Thymus (tissue), 11 donors: ENCODE measurements around the gene RETREG1. TPM values are rescaled to one million over a fixed set of nuclear protein-coding genes. Genes with fewer than 3 reads are reported as not detected.
"Not testable (repeated sequence)": the region's sequence is repeated elsewhere in the genome, so short reads cannot be mapped to it uniquely, and the experiment has no call there.

Experiments
- DNase-seq, 9 donors: peaks; one replicate each; pipeline ENCODE4 v3.0.0-alpha.2; 2013; ENCODE audit warnings: low spot score in 9 of 9, low read depth in 6 of 9, missing footprints in 1 of 9
- H3K27ac ChIP-seq, 2 donors: one replicate each; pipeline ENCODE4 v1.5.1; 2013; ENCODE audit warnings: control low read depth in 1 of 2, low read depth in 1 of 2, low read length in 1 of 2, mild to moderate bottlenecking in 1 of 2, moderate library complexity in 1 of 2
- H3K27me3 ChIP-seq, 2 donors: one replicate each; pipeline ENCODE4 v1.5.1; 2013; ENCODE audit warnings: low read length in 1 of 2; ENCODE audit not compliant: control insufficient read depth in 2 of 2, insufficient read depth in 1 of 2
- H3K36me3 ChIP-seq, 2 donors: one replicate each; pipeline ENCODE4 v1.5.1; 2013; ENCODE audit warnings: low read length in 1 of 2, mild to moderate bottlenecking in 1 of 2, moderate library complexity in 1 of 2; ENCODE audit not compliant: control insufficient read depth in 2 of 2, insufficient read depth in 2 of 2
- H3K4me1 ChIP-seq, 2 donors: one replicate each; pipeline ENCODE4 v1.5.1; 2013; ENCODE audit warnings: low read length in 2 of 2; ENCODE audit not compliant: control insufficient read depth in 2 of 2, insufficient read depth in 2 of 2
- H3K4me3 ChIP-seq, 2 donors: one replicate each; pipeline ENCODE4 v1.5.1; 2013; ENCODE audit warnings: low read length in 2 of 2, control low read depth in 1 of 2, mild to moderate bottlenecking in 1 of 2
- H3K9me3 ChIP-seq, 2 donors: one replicate each; pipeline ENCODE4 v1.5.1; 2013; ENCODE audit warnings: low read length in 1 of 2, mild to moderate bottlenecking in 1 of 2; ENCODE audit not compliant: control insufficient read depth in 2 of 2, insufficient read depth in 1 of 2
- WGBS: extraction: QIAGEN DNeasy Blood & Tissue Kit; methylation state at CpG from one replicate; pipeline ENCODE4 v1.1.7; 2013; 5-methylcytosine and 5-hydroxymethylcytosine counted together
- polyA plus RNA-seq: library from polyadenylated mRNA; stranded (reverse); fragments of 200-250 nt; gene quantifications from one replicate; pipeline ENCODE4 v1.2.3, GENCODE V29; 2013
- total RNA-seq: library from RNA; stranded (reverse); fragments of 120-200 nt; gene quantifications from one replicate; pipeline ENCODE4 v1.2.4, GENCODE V29; 2013
- donor health status: healthy.

RETREG1 gene
- total and polyA plus RNA-seq, 2 donors: 34.1 to 37.7 TPM

DNA sequence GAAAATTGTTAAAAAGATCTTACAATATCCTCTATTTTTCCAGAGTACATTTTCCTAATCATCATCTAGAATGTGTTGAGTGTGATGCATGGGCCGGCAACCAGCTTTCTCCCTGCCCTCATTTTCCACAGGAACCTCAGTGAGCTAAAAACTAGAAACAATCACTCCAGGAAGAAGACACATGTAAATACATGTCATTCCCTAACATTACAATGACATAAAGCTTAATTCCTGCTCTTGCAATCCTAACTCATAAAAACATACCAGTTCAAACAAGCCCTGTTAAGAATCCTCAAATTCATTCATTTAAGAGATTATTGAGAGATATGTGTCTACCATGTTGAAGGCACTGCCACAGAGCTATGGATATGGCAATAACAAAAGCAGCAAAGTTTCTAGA is 132.7 kb downstream of the RETREG1 start:
- WGBS: 90% methylated on average over 1 of the region's 1 CpG
- no peak overlapping the region for H3K27ac ChIP-seq
- no peaks in the 10 kb centered on the region for H3K36me3 ChIP-seq
- H3K4me3 ChIP-seq: no peak overlapping the region
- DNase-seq: no peak
- H3K9me3 ChIP-seq: no peaks in the 10 kb centered on the region
- no peaks in the 10 kb centered on the region for H3K4me1 ChIP-seq
- no peaks in the 10 kb centered on the region for H3K27me3 ChIP-seq

DNA sequence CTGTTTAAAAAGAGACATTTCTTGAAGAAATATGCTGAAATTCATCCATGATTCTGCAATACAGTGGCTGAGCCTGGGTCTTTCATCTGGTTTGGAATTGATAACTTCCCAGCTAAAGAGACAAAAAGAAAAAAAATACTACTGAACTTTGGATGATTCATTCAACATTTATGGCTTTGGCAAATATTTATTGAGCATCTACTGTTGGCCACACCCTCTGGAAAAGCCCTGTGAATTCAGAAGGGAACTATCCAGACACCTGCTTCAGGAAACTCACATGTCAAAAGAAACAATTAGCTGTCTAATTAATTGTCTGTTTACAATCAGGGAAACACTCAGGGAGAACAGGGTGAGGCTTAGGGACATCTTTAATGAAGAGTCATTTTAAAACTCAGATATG is 133.4 kb downstream of the RETREG1 start:
- no peaks in the 10 kb centered on the region for H3K4me1 ChIP-seq
- no peaks in the 10 kb centered on the region for H3K36me3 ChIP-seq
- H3K27me3 ChIP-seq: no peaks in the 10 kb centered on the region
- H3K9me3 ChIP-seq: no peaks in the 10 kb centered on the region
- no peak overlapping the region for H3K4me3 ChIP-seq
- no peak overlapping the region for H3K27ac ChIP-seq
- no peak for DNase-seq

DNA sequence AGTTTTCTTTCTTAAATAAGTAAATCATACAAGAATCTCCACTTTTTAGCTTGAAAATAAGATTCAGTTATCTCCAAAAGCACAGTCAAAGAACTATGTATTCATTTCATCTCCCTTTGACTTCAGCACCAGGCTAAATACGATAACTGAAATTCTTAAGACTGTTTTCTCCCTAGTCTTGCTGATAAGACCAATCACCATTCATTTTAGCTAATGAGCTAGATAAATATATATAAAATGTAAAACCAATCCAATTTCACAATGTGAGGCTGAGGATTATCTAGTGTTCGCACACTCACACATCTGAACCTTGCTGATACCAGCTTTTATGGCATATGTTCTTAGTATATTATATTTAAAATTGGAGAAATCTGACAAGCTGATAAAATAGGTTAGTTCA is 133.9 kb downstream of the RETREG1 start:
- WGBS: 96% methylated on average over 2 of the region's 2 CpGs
- H3K9me3 ChIP-seq: no peaks in the 10 kb centered on the region
- H3K36me3 ChIP-seq: no peaks in the 10 kb centered on the region
- H3K27ac ChIP-seq: no peak overlapping the region
- no peak overlapping the region for H3K4me3 ChIP-seq
- DNase-seq: no peak
- H3K4me1 ChIP-seq: no peaks in the 10 kb centered on the region
- no peaks in the 10 kb centered on the region for H3K27me3 ChIP-seq

DNA sequence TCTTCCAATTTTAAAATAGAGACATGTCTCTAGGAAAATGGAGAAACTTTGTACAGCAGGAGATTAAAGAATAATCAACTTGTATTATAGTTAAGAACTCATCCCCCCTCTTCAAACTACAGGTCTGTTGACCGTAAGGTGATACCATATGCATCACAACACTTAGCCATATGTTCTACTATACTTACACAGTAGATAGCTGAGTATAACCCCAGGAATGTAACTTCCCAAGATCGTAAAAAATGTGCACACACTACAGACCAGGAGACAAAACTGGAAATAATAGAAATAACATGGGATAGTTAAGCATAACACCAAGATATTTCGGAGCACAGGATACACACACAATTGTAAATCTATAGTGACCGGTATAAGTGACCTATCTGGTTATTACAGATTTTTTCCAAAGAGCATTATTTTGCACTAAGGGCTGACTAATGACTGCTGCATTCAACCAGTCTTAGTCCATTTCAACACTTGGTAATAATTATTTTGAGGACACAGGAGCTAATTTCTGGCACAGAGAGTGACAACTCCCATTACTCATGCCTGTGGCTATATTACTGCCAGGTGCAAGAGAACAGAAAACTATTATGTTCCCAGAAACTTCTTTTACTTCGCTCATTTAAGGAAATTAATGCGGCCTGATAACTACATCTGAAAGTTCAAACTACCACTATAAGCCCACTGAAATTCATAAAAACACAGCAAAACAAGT is 135.8 kb downstream of the RETREG1 start:
- Histone ChIP-seq H3K4me1 (no peaks in the 10 kb centered on the region), H3K27ac (no peak overlapping the region), H3K27me3 (no peaks in the 10 kb centered on the region), H3K36me3 (no peaks in the 10 kb centered on the region), H3K9me3 (no peaks in the 10 kb centered on the region), H3K4me3 (no peak overlapping the region)
- DNase-seq: no peak
- 97% methylated on average over 6 of the region's 6 CpGs for WGBS

DNA sequence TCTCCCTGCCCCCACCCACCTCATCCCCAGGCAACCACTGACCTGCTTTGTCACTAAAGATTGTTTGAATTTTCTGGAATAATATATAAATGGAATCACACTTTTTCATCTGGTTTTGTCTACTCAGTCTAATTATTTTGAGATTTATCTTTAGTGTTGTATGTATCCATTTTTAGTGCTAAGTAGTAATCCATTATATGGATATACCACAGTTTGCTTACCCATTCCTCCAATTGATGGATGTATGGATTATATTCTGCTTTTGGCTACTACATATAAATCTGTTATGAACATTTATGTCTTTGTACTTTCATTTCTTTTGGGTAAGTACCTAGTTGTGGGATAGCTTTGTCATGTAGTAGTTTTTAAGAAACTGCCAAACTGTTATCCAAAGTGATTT is 136.7 kb downstream of the RETREG1 start:
- Histone ChIP-seq H3K4me1 (no peaks in the 10 kb centered on the region), H3K27me3 (no peaks in the 10 kb centered on the region), H3K36me3 (no peaks in the 10 kb centered on the region), H3K27ac (no peak overlapping the region), H3K9me3 (no peaks in the 10 kb centered on the region), H3K4me3 (no peak overlapping the region)
- DNase-seq: no peak

DNA sequence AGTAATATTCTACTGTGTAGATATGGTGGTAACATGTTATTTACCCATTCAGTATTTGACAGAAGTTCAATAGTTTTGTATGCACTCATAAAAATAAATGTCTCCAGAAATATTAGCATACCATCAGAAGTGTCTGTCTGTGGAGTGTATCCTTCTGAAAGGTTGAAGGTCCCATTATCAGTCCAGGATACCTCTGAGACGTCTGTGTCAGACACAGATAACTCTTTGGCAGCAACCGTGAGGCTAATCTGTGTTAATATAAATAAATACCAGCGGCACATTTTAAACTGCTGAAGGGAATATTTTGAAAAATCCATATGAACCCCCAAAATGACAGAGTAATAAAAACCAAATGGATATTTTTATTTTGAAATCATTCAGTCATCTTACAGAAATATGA is 139.3 kb downstream of the RETREG1 start:
- H3K4me1 ChIP-seq: no peaks in the 10 kb centered on the region

DNA sequence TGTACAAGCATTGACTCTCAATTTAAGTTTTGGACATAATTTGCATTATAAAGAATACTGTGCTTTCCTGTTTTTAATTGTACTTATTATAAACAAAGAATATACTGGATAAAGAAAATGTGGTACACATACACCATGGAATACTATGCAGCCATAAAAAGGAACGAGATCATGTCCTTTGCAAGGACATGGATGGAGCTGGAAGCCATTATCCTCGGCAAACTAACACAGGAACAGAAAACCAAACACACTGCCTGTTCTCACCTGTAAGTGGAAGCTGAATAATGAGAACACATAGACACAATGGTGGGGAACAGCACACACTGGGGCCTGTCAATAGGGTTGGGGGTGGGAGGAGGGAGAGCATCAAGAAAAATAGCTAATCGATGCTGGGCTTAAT is 140.4 kb downstream of the RETREG1 start:
- H3K4me1 ChIP-seq, H3K27ac ChIP-seq, H3K9me3 ChIP-seq, H3K36me3 ChIP-seq, H3K4me3 ChIP-seq, DNase-seq, H3K27me3 ChIP-seq: not testable (repeated sequence)
- 96% methylated on average over 3 of the region's 3 CpGs for whole genome bisulfite sequencing

More for the DNA sequence above, 139.3 kb downstream of the RETREG1 start:
- Histone ChIP-seq H3K27ac (no peak overlapping the region), H3K36me3 (peaks cover 0 to 7% of the 10 kb centered on the region in 2 donors), H3K27me3 (no peaks in the 10 kb centered on the region), H3K9me3 (no peaks in the 10 kb centered on the region), H3K4me3 (no peak overlapping the region)
- DNase-seq: no peak
- WGBS: 96% methylated on average over 3 of the region's 3 CpGs

DNA sequence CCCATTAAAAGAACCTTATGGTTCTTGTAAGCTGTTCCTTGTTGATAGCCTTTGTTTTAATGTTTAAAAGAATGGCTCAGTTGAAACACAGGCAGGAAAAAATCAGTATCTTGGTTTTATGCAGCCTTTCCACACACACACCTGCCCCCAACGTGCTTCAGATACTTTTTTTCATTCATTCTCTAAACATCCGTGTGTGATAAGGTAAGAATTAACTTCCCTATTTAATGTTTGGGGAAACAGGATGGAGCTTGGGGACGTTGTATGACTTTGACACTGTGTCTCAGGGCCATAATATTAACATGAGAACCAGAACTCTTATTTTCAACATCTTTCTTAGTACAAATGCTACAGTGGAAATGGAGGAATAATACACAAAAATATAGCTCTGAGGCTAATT is 145.4 kb downstream of the RETREG1 start:
- Histone ChIP-seq H3K4me1 (peaks cover 6 to 7% of the 10 kb centered on the region in 2 donors), H3K9me3 (no peaks in the 10 kb centered on the region), H3K36me3 (peaks cover 0 to 7% of the 10 kb centered on the region in 2 donors), H3K27ac (no peak overlapping the region), H3K27me3 (no peaks in the 10 kb centered on the region), H3K4me3 (no peak overlapping the region)
- no peak for DNase-seq
- WGBS: 42% methylated on average over 3 of the region's 3 CpGs

DNA sequence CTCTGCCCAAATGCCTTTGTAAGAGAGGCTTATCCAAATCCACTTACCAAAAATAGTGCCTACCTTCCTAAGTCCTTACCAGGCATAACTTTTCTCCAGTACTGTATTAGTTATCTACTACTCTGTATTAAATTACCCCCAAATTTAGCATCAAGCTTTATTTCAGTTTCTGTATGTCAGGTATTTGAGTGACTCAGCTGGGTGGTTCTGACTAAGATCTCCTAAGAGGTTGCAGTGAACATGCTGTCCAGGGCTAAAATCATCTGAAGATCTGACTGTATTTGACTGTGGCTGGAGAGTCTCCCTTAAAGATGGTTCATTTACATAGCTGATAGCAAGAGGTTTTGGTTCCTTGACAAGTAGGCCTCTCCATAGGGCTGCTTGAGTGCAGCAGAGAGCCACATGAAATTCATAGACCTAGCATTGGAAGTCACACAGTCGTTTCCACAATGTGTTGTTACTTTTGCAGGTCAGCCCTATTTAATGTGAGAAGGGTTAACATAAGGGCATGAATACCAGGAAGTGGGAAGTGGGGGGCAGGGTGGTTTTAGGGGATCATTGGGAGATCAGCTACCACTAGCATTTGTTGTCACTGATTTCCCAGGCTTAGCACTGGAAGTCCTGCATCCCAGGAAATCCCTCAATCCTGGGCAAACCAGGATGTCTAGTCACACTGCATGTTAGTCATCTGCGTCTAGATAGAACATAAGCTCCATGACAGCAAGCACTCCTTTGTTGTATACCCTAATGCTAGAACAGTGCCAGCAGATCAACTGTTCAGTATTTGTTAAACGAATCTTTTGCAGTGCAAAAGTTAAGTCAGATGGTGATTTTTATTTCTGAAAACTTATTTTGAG is 149.2 kb downstream of the RETREG1 start:
- peaks cover 17 to 20% of the 10 kb centered on the region in 2 donors for H3K4me1 ChIP-seq
- WGBS: 89% methylated on average over 3 of the region's 3 CpGs

More for the DNA sequence above, 149.2 kb downstream of the RETREG1 start:
- no peak overlapping the region for H3K27ac ChIP-seq
- no peaks in the 10 kb centered on the region for H3K9me3 ChIP-seq
- no peak overlapping the region for H3K4me3 ChIP-seq
- H3K36me3 ChIP-seq: peaks cover 5 to 12% of the 10 kb centered on the region in 2 donors
- peak in 1 of 9 donors; percentile 3 for DNase-seq
- no peaks in the 10 kb centered on the region for H3K27me3 ChIP-seq
